AG09319 (cell line): ENCODE measurements around the gene SUV39H2.

Experiments used
- DNase-seq: peaks from one replicate; pipeline ENCODE4 v3.0.0-alpha.2; 2010; ENCODE audit warnings: low read depth; ENCODE audit errors: extremely low read depth
- TF ChIP-seq, protein P1 (sequence below): IDR thresholded peaks from 2 replicates; pipeline ENCODE4 v1.5.1; 2011; ENCODE audit warnings: low read depth, mild to moderate bottlenecking, inconsistent platforms, low read length, moderate library complexity

SUV39H2 gene

DNA sequence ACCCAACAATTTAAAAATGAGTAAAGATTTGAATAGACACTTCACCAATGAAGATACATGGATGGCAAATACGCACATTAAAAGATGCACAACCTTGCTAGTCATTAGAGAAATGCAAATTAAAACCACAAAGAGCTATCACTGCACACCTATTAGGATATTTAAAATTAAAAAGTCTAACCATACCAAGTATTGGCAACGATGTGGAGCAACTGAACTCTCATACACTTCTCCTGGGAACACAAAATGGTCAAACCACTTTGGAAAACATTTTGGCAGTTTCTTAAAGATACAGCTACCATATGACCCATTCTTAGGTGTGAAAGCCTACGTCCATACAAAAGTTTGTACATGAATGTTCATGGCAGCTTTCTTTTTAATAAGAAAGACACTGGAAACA is 39.2 kb downstream of the SUV39H2 start:
- TF ChIP-seq, protein P1, sequence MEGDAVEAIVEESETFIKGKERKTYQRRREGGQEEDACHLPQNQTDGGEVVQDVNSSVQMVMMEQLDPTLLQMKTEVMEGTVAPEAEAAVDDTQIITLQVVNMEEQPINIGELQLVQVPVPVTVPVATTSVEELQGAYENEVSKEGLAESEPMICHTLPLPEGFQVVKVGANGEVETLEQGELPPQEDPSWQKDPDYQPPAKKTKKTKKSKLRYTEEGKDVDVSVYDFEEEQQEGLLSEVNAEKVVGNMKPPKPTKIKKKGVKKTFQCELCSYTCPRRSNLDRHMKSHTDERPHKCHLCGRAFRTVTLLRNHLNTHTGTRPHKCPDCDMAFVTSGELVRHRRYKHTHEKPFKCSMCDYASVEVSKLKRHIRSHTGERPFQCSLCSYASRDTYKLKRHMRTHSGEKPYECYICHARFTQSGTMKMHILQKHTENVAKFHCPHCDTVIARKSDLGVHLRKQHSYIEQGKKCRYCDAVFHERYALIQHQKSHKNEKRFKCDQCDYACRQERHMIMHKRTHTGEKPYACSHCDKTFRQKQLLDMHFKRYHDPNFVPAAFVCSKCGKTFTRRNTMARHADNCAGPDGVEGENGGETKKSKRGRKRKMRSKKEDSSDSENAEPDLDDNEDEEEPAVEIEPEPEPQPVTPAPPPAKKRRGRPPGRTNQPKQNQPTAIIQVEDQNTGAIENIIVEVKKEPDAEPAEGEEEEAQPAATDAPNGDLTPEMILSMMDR = no peak

GRCh38 chr10:14918964-14919363 is 40.3 kb downstream of the SUV39H2 start:
- DNase-seq = no peak
- TF ChIP-seq, protein P1 = no peak

More for the DNA sequence above, 39.2 kb downstream of the SUV39H2 start:
- no peak for DNase-seq

DNA sequence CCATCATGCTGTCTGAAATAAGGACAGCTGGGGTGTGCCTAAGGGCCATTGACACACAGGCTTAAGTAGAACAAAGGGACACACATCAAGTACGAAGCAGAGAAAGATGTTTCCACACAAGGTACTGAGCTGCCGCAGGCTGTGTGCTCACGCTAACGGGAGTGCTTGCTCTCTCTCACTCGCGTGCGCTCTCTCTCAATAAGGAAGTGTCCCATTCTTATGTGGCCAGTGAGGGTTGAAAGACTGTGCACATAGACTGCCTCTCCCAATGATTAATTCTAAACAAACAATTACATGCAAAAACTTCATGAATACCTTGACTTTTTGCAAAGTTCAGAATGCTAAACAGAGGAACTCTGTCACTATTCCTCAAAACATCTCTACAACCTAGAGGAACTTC is 45.3 kb downstream of the SUV39H2 start:
- TF ChIP-seq, protein P1 = no peak
- no peak for DNase-seq

- no peak for DNase-seq
- TF ChIP-seq, protein P1 = no peak
Observed at GRCh38 chr10:14925268-14925667, 46.6 kb downstream of the SUV39H2 start.

DNA sequence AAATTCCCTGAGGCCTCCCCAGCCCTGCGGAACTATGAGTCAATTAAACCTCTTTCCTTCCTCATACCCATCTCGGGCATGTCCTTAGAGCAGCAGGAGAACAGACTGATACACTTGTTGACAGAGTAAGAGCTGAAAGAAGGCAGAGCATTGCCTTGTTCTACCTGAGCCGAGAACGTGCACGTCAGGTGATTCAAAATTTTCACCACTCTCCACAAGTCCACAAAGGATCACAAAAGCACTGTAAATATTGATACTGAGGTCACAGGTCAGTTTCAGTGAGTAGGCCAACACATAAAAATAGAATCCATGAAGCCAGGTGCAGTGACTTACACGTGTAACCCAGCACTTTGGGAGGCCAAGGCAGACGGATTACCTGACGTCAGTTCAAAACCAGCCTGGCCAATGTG is 47.4 kb downstream of the SUV39H2 start:
- no peak for DNase-seq
- TF ChIP-seq, protein P1 = no peak

DNA sequence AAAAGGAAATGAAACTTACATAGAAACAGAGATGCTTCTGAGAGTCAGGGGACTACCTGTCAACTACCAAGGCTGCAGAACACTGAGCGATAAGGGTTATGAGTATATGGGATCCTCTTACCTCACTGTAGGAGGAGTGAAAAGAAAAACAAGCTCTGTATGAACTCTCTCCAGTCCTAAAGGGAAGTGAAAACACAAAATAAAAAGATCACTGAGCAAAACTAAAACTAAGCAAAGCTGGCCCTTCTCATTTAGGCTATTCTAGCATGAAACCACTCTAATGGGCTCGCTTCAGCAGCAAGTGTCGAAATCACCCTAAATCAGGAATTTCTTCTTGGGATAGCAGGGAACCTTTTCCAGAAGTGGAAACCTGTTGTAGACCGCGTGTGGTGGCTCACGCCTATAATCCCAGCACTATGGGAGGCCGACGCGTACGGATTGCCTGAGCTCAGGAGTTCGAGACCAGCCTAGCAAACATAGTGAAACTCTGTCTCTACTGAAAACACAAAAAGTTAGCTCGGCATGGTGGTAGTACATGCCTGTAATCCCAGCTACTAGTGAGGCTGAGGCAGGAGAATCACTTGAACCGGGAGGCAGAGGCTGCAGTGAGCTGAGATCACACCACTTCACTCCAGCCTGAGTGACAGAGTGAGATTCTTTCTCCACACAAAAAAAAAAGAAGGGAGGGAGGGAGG is 48.2 kb downstream of the SUV39H2 start:
- DNase-seq = no peak
- TF ChIP-seq, protein P1 = no peak

DNA sequence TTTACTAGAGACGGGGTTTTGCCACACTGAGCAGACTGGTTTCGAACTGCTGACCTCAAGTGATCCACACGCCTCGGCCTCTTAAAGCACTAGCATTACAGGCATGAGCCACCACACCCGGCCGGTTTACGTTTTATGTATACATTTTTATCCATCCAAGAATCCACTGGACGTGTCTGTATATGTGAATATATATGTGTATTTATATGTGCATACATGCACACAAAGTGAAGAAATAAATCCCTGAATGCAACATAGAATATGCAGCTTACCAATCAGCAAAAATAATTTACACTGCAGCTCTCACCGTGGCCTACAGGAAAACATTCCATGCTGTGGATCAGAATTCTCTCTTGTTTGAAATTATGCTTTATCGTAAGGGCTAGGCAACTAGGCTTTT is 51.9 kb downstream of the SUV39H2 start:
- TF ChIP-seq, protein P1 = no peak

More for the DNA sequence above, 51.9 kb downstream of the SUV39H2 start:
- DNase-seq = no peak
